Esophagus squamous epithelium (tissue), 4 donors: Measurements from ENCODE around the gene ZYX.

Source experiments
- CTCF ChIP-seq, 6 experiments: fragments of 450-650 bp in 4 of 6; fragments of 200-600 bp in 2 of 6; sonication (generic) in 2 of 6; IDR thresholded peaks; one replicate each; pipeline ENCODE4 v1.5.1; 2016 to 2019; ENCODE audit warnings: antibody characterized with exemption in 6 of 6, mild to moderate bottlenecking in 4 of 6, moderate library complexity in 4 of 6
- POLR2A ChIP-seq, 4 donors: fragments of 450-650 bp; IDR thresholded peaks; one replicate each; pipeline ENCODE4 v1.6.1; 2017; ENCODE audit warnings: antibody characterized with exemption in 4 of 4, mild to moderate bottlenecking in 4 of 4, moderate library complexity in 3 of 4

DNA sequence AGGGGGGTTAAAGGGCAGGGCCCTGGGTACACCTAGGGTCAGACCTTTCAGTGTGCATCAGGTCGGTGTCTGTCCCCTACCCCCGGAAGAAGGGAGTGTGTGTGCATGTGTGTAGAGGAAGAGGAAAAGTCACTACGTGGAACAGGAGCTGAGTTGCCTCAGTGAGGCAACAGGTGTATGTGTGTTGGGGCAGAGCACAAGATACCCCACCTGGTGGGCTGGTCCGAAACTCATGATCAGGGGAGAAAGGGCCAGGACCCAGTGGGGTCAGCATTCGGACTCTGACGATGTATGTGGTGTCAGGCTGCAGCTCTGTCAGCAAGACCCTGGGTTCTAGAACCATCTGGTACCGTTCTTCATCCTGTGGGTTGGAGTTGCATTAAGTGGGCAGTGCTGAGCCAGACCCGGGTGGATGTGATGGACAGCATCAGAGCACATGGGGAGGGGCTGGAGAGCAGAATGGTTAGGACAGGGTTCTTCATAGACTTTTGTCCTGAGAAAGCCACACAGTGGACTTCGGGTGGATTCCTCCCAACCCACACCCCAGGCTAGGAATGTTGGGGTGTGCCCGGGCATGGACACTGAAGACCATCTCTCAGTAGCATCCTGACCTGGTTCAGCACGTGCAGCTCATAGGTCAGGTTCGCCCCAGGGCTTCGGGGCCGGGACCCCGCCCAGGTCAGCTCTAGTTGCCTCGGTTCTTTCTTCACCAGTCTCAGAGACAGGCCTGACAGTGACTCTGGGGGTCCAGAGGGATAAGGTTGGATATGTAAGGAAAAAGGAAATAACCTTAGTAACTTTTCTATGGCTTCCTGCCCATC is 16.8 kb downstream of the ZYX start:
- TF ChIP-seq CTCF (IDR thresholded peaks at IDR 0.05) (no peak), POLR2A (IDR thresholded peaks at IDR 0.05) (no peak)
